H1 (cell line): ENCODE measurements around the gene CEND1. TPM values are rescaled to one million over a fixed set of nuclear protein-coding genes. Genes with fewer than 3 reads are reported as not detected.

Experiments used
- CTCF ChIA-PET: fragments of 300-600 bp; sonication (Branson Sonifier 250); formaldehyde crosslinking; loops from one replicate; lab custom pipeline; 2021; ENCODE audit not compliant: partially characterized antibody; lab: Charles Lee
- POLR2A ChIA-PET: fragments of 300-600 bp; sonication (Branson Sonifier 250); formaldehyde crosslinking; loops from one replicate; lab custom pipeline; 2021; ENCODE audit warnings: inconsistent platforms; ENCODE audit not compliant: partially characterized antibody; lab: Charles Lee
- DNase-seq, 2 experiments: peaks; one replicate each; pipeline versions ENCODE4 v3.0.0 to v3.0.0-alpha.2; 2010 to 2022; ENCODE audit warnings: low spot score in 2 of 2, low read depth in 1 of 2, mixed read lengths in 1 of 2
- FAIRE-seq: peaks from 2 replicates; lab custom pipeline; 2011; peaks lifted over from hg19 to GRCh38; lab: Jason Lieb, UNC
- H2AFZ ChIP-seq: 2 replicates; pipeline ENCODE4 v1.8.1; 2012; ENCODE audit warnings: low read length, inconsistent platforms
- H2AK5ac ChIP-seq: 2 replicates; pipeline ENCODE4 v1.6.1; 2013; ENCODE audit warnings: low read depth, low read length
- H2BK120ac ChIP-seq: replicated peaks from 2 replicates; pipeline ENCODE3; 2013; ENCODE audit warnings: low read depth, low read length, inconsistent platforms
- H2BK12ac ChIP-seq: 2 replicates; pipeline ENCODE4 v1.6.1; 2013; ENCODE audit warnings: low read depth, low read length
- H2BK15ac ChIP-seq: 2 replicates; pipeline ENCODE4 v1.6.1; 2013; ENCODE audit warnings: low read length
- H2BK20ac ChIP-seq: 2 replicates; pipeline ENCODE4 v1.6.1; 2013; ENCODE audit warnings: low read length
- H2BK5ac ChIP-seq: 2 replicates; pipeline ENCODE4 v1.6.1; 2013; ENCODE audit warnings: low read depth, low read length
- H3K14ac ChIP-seq: 2 replicates; pipeline ENCODE4 v1.6.1; 2013; ENCODE audit warnings: inconsistent platforms; ENCODE audit not compliant: insufficient read length
- H3K18ac ChIP-seq: 2 replicates; pipeline ENCODE4 v1.6.1; 2013; ENCODE audit warnings: low read length; ENCODE audit errors: extremely low read depth
- H3K23ac ChIP-seq: 2 replicates; pipeline ENCODE4 v1.6.1; 2013; ENCODE audit warnings: inconsistent platforms; ENCODE audit not compliant: insufficient read length
- H3K23me2 ChIP-seq: 2 replicates; pipeline ENCODE4 v1.6.1; 2013; ENCODE audit warnings: low read depth, low read length
- H3K27ac ChIP-seq: 2 replicates; pipeline ENCODE4 v1.6.1; 2011; ENCODE audit warnings: low read depth, low read length, inconsistent platforms
- H3K27me3 ChIP-seq, 4 experiments: replicated peaks in 1 of 4; 1 replicate in 1 of 4; 2 replicates in 3 of 4; pipeline versions ENCODE4 v1.6.1 to v1.8.1; 2011 to 2013; ENCODE audit warnings: low read length in 3 of 4, mild to moderate bottlenecking in 3 of 4, inconsistent platforms in 2 of 4, mixed read lengths in 2 of 4, moderate library complexity in 1 of 4; ENCODE audit not compliant: control insufficient read depth in 3 of 4, insufficient read depth in 3 of 4; ENCODE audit errors: extremely low read depth in 1 of 4
- H3K36me3 ChIP-seq, 4 experiments: 2 replicates each; pipeline versions ENCODE4 v1.6.1 to v1.8.1; 2011 to 2013; ENCODE audit warnings: mild to moderate bottlenecking in 4 of 4, low read length in 3 of 4, moderate library complexity in 2 of 4, control low read depth in 1 of 4, inconsistent platforms in 1 of 4; ENCODE audit not compliant: insufficient read depth in 4 of 4, control insufficient read depth in 2 of 4
- H3K4ac ChIP-seq: replicated peaks from 2 replicates; pipeline ENCODE3; 2013; ENCODE audit warnings: low read length, low read depth, mixed read lengths, inconsistent platforms; ENCODE audit not compliant: insufficient read length
- H3K4me1 ChIP-seq, 4 experiments: replicated peaks in 1 of 4; 1 replicate in 1 of 4; 2 replicates in 3 of 4; pipeline versions ENCODE4 v1.6.1 to v1.8.1; 2011 to 2013; ENCODE audit warnings: low read length in 3 of 4, inconsistent platforms in 2 of 4, mixed read lengths in 1 of 4; ENCODE audit not compliant: insufficient read depth in 4 of 4, control insufficient read depth in 3 of 4
- H3K4me2 ChIP-seq, 2 experiments: 2 replicates each; pipeline versions ENCODE4 v1.6.1 to v1.8.1; 2011 to 2013; ENCODE audit warnings: low read depth in 2 of 2, low read length in 2 of 2, control low read depth in 1 of 2, inconsistent platforms in 1 of 2, mild to moderate bottlenecking in 1 of 2; ENCODE audit not compliant: insufficient read depth in 1 of 2
- H3K4me3 ChIP-seq, 4 experiments: fragments of 200-600, 300-600 bp in 1 of 4; sonication (generic), shearing (Covaris generic), sonication (Bioruptor Twin) in 1 of 4; 2 replicates each; pipeline versions ENCODE4 v1.5.1 to v1.8.1; 2011 to 2016; ENCODE audit warnings: low read length in 4 of 4, low read depth in 3 of 4, control low read depth in 2 of 4, inconsistent platforms in 2 of 4, mild to moderate bottlenecking in 2 of 4, mixed read lengths in 1 of 4, moderate library complexity in 1 of 4; ENCODE audit not compliant: insufficient read depth in 2 of 4; ENCODE audit errors: extremely low read depth in 1 of 4
- H3K56ac ChIP-seq: replicated peaks from 2 replicates; pipeline ENCODE3; 2013; ENCODE audit warnings: low read depth, mild to moderate bottlenecking, mixed read lengths, low read length, inconsistent platforms; ENCODE audit not compliant: insufficient read length
- H3K79me1 ChIP-seq: 2 replicates; pipeline ENCODE4 v1.6.1; 2013; ENCODE audit warnings: low read depth, low read length, control low read depth
- H3K79me2 ChIP-seq, 2 experiments: 2 replicates each; pipeline versions ENCODE4 v1.6.1 to v1.8.1; 2012 to 2013; ENCODE audit warnings: low read length in 2 of 2, mild to moderate bottlenecking in 2 of 2, inconsistent platforms in 1 of 2; ENCODE audit not compliant: insufficient read depth in 2 of 2, control insufficient read depth in 1 of 2
- H3K9ac ChIP-seq, 4 experiments: replicated peaks in 1 of 4; 1 replicate in 1 of 4; 2 replicates in 3 of 4; pipeline versions ENCODE4 v1.6.1 to v1.8.1; 2011 to 2013; ENCODE audit warnings: low read depth in 3 of 4, low read length in 3 of 4, control low read depth in 2 of 4, mild to moderate bottlenecking in 2 of 4, moderate library complexity in 2 of 4, inconsistent platforms in 1 of 4; ENCODE audit errors: extremely low read depth in 1 of 4
- H3K9me3 ChIP-seq, 2 experiments: 2 replicates each; pipeline versions ENCODE4 v1.6.1 to v1.8.1; 2012 to 2013; ENCODE audit warnings: mild to moderate bottlenecking in 2 of 2, moderate library complexity in 2 of 2, control low read depth in 1 of 2, inconsistent platforms in 1 of 2, low read depth in 1 of 2, low read length in 1 of 2, mixed read lengths in 1 of 2; ENCODE audit not compliant: insufficient read depth in 2 of 2
- H4K20me1 ChIP-seq, 2 experiments: replicated peaks in 1 of 2; 2 replicates each; pipeline versions ENCODE3 to v1.8.1; 2011 to 2013; ENCODE audit warnings: inconsistent platforms in 2 of 2, low read length in 2 of 2, mild to moderate bottlenecking in 1 of 2; ENCODE audit not compliant: insufficient read depth in 2 of 2, control insufficient read depth in 1 of 2
- H4K5ac ChIP-seq: 2 replicates; pipeline ENCODE4 v1.6.1; 2013; ENCODE audit warnings: low read length, low read depth, mixed read lengths, inconsistent platforms; ENCODE audit not compliant: insufficient read length
- H4K8ac ChIP-seq: 2 replicates; pipeline ENCODE4 v1.8.0; 2013; ENCODE audit warnings: mild to moderate bottlenecking, moderate library complexity, low read length, inconsistent platforms; ENCODE audit not compliant: insufficient read depth; ENCODE audit errors: extremely low read depth
- H4K91ac ChIP-seq: replicated peaks from 2 replicates; pipeline ENCODE3; 2013; ENCODE audit warnings: low read length, mixed read lengths, inconsistent platforms; ENCODE audit not compliant: insufficient read length
- ATF3 ChIP-seq: IDR thresholded peaks from 2 replicates; pipeline ENCODE4 v1.6.1; 2011; ENCODE audit warnings: low read depth, mild to moderate bottlenecking, low read length; ENCODE audit not compliant: insufficient read depth
- CHD1 ChIP-seq: IDR thresholded peaks from 2 replicates; pipeline ENCODE4 v1.6.1; 2012; ENCODE audit warnings: low read depth, low read length, improper control_type of control experiment
- CHD2 ChIP-seq: IDR thresholded peaks from 2 replicates; pipeline ENCODE4 v1.6.1; 2012; ENCODE audit warnings: low read length, improper control_type of control experiment
- CTBP2 ChIP-seq: IDR thresholded peaks from 2 replicates; pipeline ENCODE4 v1.7.0; 2011; ENCODE audit warnings: borderline replicate concordance, mild to moderate bottlenecking, moderate library complexity, mixed read lengths, low read length; ENCODE audit not compliant: insufficient read depth, insufficient read length
- EP300 ChIP-seq, 2 experiments: IDR thresholded peaks; 1 replicate in 1 of 2; 2 replicates in 1 of 2; pipeline ENCODE4 v1.6.1; 2011 to 2012; ENCODE audit warnings: low read depth in 2 of 2, low read length in 2 of 2, mild to moderate bottlenecking in 2 of 2, borderline replicate concordance in 1 of 2, inconsistent platforms in 1 of 2, moderate library complexity in 1 of 2
- GTF2F1 ChIP-seq: IDR thresholded peaks from 2 replicates; pipeline ENCODE4 v1.6.1; 2012; ENCODE audit warnings: low read depth, low read length, improper control_type of control experiment, borderline replicate concordance
- HDAC6 ChIP-seq: IDR thresholded peaks from one replicate; pipeline ENCODE4 v1.7.1; 2012; ENCODE audit warnings: low read depth, mild to moderate bottlenecking, inconsistent platforms, low read length, moderate library complexity
- POLR2AphosphoS5 ChIP-seq: IDR thresholded peaks from 2 replicates; pipeline ENCODE4 v1.6.1; 2011; ENCODE audit warnings: low read depth, low read length
- RNF2 ChIP-seq: fragments of 200-900, 300-1000 bp; sonication (generic); IDR thresholded peaks from 2 replicates; pipeline ENCODE4 v1.7.1; 2016; ENCODE audit warnings: borderline replicate concordance, low read depth, mild to moderate bottlenecking, antibody characterized with exemption, low read length; ENCODE audit not compliant: poor library complexity, severe bottlenecking; ENCODE audit errors: missing control alignments
- SP4 ChIP-seq: IDR thresholded peaks from 2 replicates; pipeline ENCODE4 v1.6.1; 2012; ENCODE audit warnings: low read length, inconsistent platforms
- SUZ12 ChIP-seq: fragments of 200-600 bp; sonication (generic); IDR thresholded peaks from 2 replicates; pipeline ENCODE4 v1.6.1; 2012; ENCODE audit warnings: mild to moderate bottlenecking, inconsistent platforms, low read length, moderate library complexity, mixed read lengths
- TAF1 ChIP-seq: IDR thresholded peaks from 2 replicates; pipeline ENCODE4 v1.6.1; 2011; ENCODE audit warnings: mild to moderate bottlenecking, low read depth, low read length
- YY1 ChIP-seq: IDR thresholded peaks from 2 replicates; pipeline ENCODE4 v1.6.1; 2011; ENCODE audit warnings: low read depth, mild to moderate bottlenecking, low read length
- WGBS, 2 experiments: shearing (Covaris generic) in 1 of 2; methylation state at CpG; one replicate each; pipeline versions ENCODE4 v1.1.6 to v1.1.7; 2013 to 2015; ENCODE audit warnings: low lambda C conversion rate in 2 of 2, mixed read lengths in 2 of 2, inconsistent platforms in 1 of 2, low coverage in 1 of 2, missing lambda C conversion rate in 1 of 2; ENCODE audit not compliant: insufficient replicate concordance in 2 of 2, insufficient coverage in 1 of 2, insufficient read length in 1 of 2; ENCODE audit errors: extremely low coverage in 1 of 2, missing lambda C conversion rate in 1 of 2; 5-methylcytosine and 5-hydroxymethylcytosine counted together
- polyA plus RNA-seq, 7 experiments: library from polyadenylated mRNA; depleted of rRNA in 3 of 7; stranded (reverse) in 5 of 7; unstranded in 2 of 7; fragments of >200 nt in 5 of 7; fragments of 200-250 nt in 2 of 7; gene quantifications; 1 replicate in 5 of 7; 2 replicates in 1 of 7; 4 replicates in 1 of 7; pipeline versions ENCODE4 v1.2.1 to v1.2.3, GENCODE V29; 2011 to 2013; ENCODE audit warnings: missing spikeins in 2 of 7, mixed read lengths in 2 of 7
- total RNA-seq: library from RNA; stranded (reverse); fragmentation: NEBNext Ultra II Directional; extraction: Animal tissue kit (Norgen Biotek cat#: 25700); gene quantifications from 2 replicates; pipeline ENCODE4 v1.2.1, GENCODE V29; 2021

Gene CEND1
- total and polyA plus RNA-seq, 2 of the 8 experiments (the other 6 are each of a cell fraction or from before 2014, with no cell fraction given) = 0.82 to 5.0 TPM

GRCh38 chr11:837990-838307, 48.1 kb upstream of the CEND1 start:
- FAIRE-seq = no peak
- no peak overlapping the region for H4K91ac ChIP-seq
- H2AFZ ChIP-seq = no peak overlapping the region
- ChIA-PET CTCF (interaction anchor here (0.5 to 5.2 kb wide), 14 partner anchors 9 to 705 kb away, joined by 3 to 26 read pairs (median 4); partner anchors contain the start of genes CRACR2B and PNPLA2), POLR2A (interaction anchor here (1.0 to 40.4 kb wide), 4 partner anchors 10 to 27 kb away, joined by 3 to 1917 read pairs (median 119); partner anchors contain the start of genes CD151, CEND1, CRACR2B and PIDD1)
- H2BK15ac ChIP-seq = no peak overlapping the region
- no peak overlapping the region for H3K18ac ChIP-seq
- H2BK20ac ChIP-seq = no peak overlapping the region
- H2BK120ac ChIP-seq = no peak overlapping the region
- peaks cover 3 to 40% of the 10 kb centered on the region in 2 experiments for H4K20me1 ChIP-seq
- H3K9ac ChIP-seq = no peak overlapping the region
- no peak overlapping the region for H4K5ac ChIP-seq
- H3K14ac ChIP-seq = no peak overlapping the region
- H4K8ac ChIP-seq = peak overlapping the region; percentile 5; the same call in 1 of the 2 replicates
- H3K56ac ChIP-seq = no peak overlapping the region
- no peak overlapping the region for H3K4me3 ChIP-seq
- no peak for DNase-seq
- H3K23me2 ChIP-seq = peaks cover 15% of the 10 kb centered on the region; the same call in 1 of the 2 replicates
- H2BK12ac ChIP-seq = no peak overlapping the region
- H3K4me2 ChIP-seq = no peak overlapping the region
- H2BK5ac ChIP-seq = peak overlapping the region; percentile 7; the same call in 1 of the 2 replicates
- peak overlapping the region; percentile 53 for H3K4ac ChIP-seq
- H3K27me3 ChIP-seq = no peaks in the 10 kb centered on the region; a peak in 1 of 7 replicates
- peaks cover 0 to 22% (median 16%) of the 10 kb centered on the region in 4 experiments; a peak in 6 of 7 replicates for H3K4me1 ChIP-seq
- no peaks in the 10 kb centered on the region for H3K9me3 ChIP-seq
- peaks cover 9% of the 10 kb centered on the region; the same call in 1 of the 2 replicates for H3K79me1 ChIP-seq
- peaks cover 0 to 15% of the 10 kb centered on the region in 2 experiments; a peak in 2 of 4 replicates for H3K79me2 ChIP-seq
- WGBS, 2 experiments = 86% methylated on average over 8 of the region's 8 CpGs; no CpG with 5 or more reads in 1 of the 2 experiments
- no peak overlapping the region for H3K23ac ChIP-seq
- no peak overlapping the region for H3K27ac ChIP-seq
- H2AK5ac ChIP-seq = no peak overlapping the region
- H3K36me3 ChIP-seq = peaks cover 10 to 30% (median 24%) of the 10 kb centered on the region in 4 experiments; a peak in 7 of 8 replicates
- TF ChIP-seq TAF1 = no peak
- no peak for TF ChIP-seq RNF2
- TF ChIP-seq HDAC6 = no peak
- TF ChIP-seq SUZ12 = no peak
- no peak for TF ChIP-seq YY1
- TF ChIP-seq SP4 = no peak
- TF ChIP-seq POLR2AphosphoS5 = no peak
- TF ChIP-seq GTF2F1 = no peak
- no peak for TF ChIP-seq CHD1
- no peak for TF ChIP-seq CHD2
- no peak for TF ChIP-seq CTBP2
- TF ChIP-seq EP300 (IDR thresholded peaks at IDR 0.05; ENCODE audit: borderline replicate concordance in 1 of 2, low read depth in 2 of 2, low read length in 2 of 2) = no peak
- no peak for TF ChIP-seq ATF3
